Measurements from ENCODE around the gene CA6.
A peak's percentile ranks its signal among the peaks of the same experiment; 100 is the strongest.
"Not testable (repeated sequence)": the region's sequence is repeated elsewhere in the genome, so short reads cannot be mapped to it uniquely, and the experiment has no call there.

Gene CA6

DNA sequence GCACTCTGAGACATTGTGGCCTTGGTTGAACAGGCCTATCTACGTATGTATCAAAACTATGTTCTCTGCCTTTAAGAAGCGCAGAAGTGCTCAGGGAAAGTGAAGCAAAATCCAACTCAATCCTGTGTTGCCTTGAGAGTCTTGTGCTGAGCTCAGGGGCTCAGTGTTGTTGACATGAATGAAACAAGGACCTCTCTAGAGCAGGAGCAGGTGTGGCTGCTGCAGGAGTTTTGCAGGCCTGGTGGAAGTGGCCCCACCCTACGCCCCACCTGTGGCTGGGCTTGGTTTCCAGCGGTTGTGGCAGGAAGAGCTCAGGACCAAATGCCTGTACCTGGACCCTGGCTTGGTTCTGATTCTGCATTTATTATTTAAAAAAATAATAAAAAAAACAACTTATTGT is 20.9 kb downstream of the CA6 start:
- Histone ChIP-seq H3K4me2 (ENCODE audit: low read depth, low read length) (no peak overlapping the region), H3F3A (ENCODE audit: insufficient read depth, low read length) (no peaks in the 10 kb centered on the region), H3K79me2 (ENCODE audit: low read length) (no peaks in the 10 kb centered on the region), H3K9me3 (replicated peaks; ENCODE audit: insufficient read depth, low read length) (no peaks in the 10 kb centered on the region), H3K4me1 (ENCODE audit: low read length) (0 out of 2 replicates have a peak, but pooled peaks cover 3% of the 10 kb centered on the region), H3K4me3 (ENCODE audit: low read length) (no peak overlapping the region), H2AFZ (ENCODE audit: low read length) (no peak overlapping the region), H3K27me3 (replicated peaks; ENCODE audit: insufficient read depth, low read length) (peaks cover 11% of the 10 kb centered on the region), H3K27ac (ENCODE audit: low read length) (no peak overlapping the region), H4K20me1 (ENCODE audit: insufficient read depth, low read length) (no peaks in the 10 kb centered on the region), H3K9ac (ENCODE audit: low read length) (no peak overlapping the region), H3K36me3 (replicated peaks; ENCODE audit: insufficient read depth, low read length) (no peaks in the 10 kb centered on the region), H3K9me2 (replicated peaks; ENCODE audit: insufficient read depth, low read length) (no peaks in the 10 kb centered on the region)
- DNase-seq: no peak
- no peak for TF ChIP-seq EZH2phosphoT487 (IDR thresholded peaks at IDR 0.05; ENCODE audit: low read length)
- no peak for TF ChIP-seq EZH2 (optimal IDR thresholded peaks at IDR 0.05; ENCODE audit: low read depth, low read length)
- TF ChIP-seq, protein P1, sequence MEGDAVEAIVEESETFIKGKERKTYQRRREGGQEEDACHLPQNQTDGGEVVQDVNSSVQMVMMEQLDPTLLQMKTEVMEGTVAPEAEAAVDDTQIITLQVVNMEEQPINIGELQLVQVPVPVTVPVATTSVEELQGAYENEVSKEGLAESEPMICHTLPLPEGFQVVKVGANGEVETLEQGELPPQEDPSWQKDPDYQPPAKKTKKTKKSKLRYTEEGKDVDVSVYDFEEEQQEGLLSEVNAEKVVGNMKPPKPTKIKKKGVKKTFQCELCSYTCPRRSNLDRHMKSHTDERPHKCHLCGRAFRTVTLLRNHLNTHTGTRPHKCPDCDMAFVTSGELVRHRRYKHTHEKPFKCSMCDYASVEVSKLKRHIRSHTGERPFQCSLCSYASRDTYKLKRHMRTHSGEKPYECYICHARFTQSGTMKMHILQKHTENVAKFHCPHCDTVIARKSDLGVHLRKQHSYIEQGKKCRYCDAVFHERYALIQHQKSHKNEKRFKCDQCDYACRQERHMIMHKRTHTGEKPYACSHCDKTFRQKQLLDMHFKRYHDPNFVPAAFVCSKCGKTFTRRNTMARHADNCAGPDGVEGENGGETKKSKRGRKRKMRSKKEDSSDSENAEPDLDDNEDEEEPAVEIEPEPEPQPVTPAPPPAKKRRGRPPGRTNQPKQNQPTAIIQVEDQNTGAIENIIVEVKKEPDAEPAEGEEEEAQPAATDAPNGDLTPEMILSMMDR (IDR thresholded peaks at IDR 0.05; ENCODE audit: low read length): no peak

- H3K4me3 ChIP-seq (ENCODE audit: low read length); H3K9ac ChIP-seq (ENCODE audit: low read length); H3K27me3 ChIP-seq (replicated peaks; ENCODE audit: insufficient read depth, low read length); H3K79me2 ChIP-seq (ENCODE audit: low read length); H2AFZ ChIP-seq (ENCODE audit: low read length); H3K4me1 ChIP-seq (ENCODE audit: low read length); H3K9me3 ChIP-seq (replicated peaks; ENCODE audit: insufficient read depth, low read length); H3K4me2 ChIP-seq (ENCODE audit: low read depth, low read length); H3K9me2 ChIP-seq (replicated peaks; ENCODE audit: insufficient read depth, low read length); H4K20me1 ChIP-seq (ENCODE audit: insufficient read depth, low read length); H3K36me3 ChIP-seq (replicated peaks; ENCODE audit: insufficient read depth, low read length); DNase-seq; H3K27ac ChIP-seq (ENCODE audit: low read length); H3F3A ChIP-seq (ENCODE audit: insufficient read depth, low read length): not testable (repeated sequence)
Observed at GRCh38 chr1:8968902-8969301, 23.2 kb downstream of the CA6 start.

DNA sequence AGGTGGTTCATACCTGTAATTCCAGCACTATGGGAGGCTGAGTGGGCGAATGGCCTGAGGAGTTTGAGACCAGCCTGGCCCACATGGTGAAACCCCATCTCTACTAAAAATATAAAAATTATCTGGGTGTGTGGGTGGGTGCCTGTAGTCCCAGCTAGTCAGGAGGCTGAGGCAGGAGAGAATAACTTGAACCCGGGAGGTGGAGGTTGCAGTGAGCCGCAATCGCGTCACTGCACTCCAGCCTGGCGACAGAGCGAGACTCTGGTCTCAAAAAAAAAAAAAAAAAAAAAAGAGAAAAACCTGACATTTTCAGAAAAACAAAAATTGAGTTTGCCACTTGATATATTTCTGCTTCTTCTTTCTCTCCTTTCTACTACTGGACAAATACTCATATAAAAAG is 24.3 kb downstream of the CA6 start:
- TF ChIP-seq, protein P1 (IDR thresholded peaks at IDR 0.05; ENCODE audit: low read length): no peak
- TF ChIP-seq EZH2phosphoT487 (IDR thresholded peaks at IDR 0.05; ENCODE audit: low read length): no peak
- no peak for TF ChIP-seq EZH2 (optimal IDR thresholded peaks at IDR 0.05; ENCODE audit: low read depth, low read length)
- peaks cover 6% of the 10 kb centered on the region for H3K27me3 ChIP-seq (replicated peaks; ENCODE audit: insufficient read depth, low read length)
- no peak overlapping the region for H3K27ac ChIP-seq (ENCODE audit: low read length)

DNA sequence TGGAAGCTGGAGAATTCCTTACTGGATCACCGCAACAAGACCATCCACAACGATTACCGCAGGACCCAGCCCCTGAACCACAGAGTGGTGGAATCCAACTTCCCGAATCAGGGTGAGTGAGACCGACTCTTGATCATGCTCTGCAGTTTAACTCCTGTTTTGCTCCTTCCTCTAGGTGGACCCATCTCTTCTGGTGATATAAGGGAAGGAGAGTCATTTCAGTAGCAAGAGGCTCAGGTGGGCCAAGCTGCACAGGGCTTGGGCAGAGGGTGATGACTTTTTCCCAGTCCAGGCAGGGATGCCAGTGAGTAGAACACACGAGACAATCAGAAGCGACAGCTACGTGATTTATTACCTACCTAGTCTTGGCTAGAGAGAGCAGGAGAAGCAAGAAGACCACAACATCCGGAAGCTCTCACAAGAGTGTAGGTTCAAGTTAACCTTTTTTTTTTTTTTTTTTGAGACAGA is 25.2 kb downstream of the CA6 start:
- no peak overlapping the region for H3K4me3 ChIP-seq (ENCODE audit: low read length)
- H3K79me2 ChIP-seq (ENCODE audit: low read length): no peaks in the 10 kb centered on the region
- peak; percentile 66 for DNase-seq
- H3K27ac ChIP-seq (ENCODE audit: low read length): no peak overlapping the region
- H3K9me2 ChIP-seq (replicated peaks; ENCODE audit: insufficient read depth, low read length): no peaks in the 10 kb centered on the region
- H3K36me3 ChIP-seq (replicated peaks; ENCODE audit: insufficient read depth, low read length): no peaks in the 10 kb centered on the region
- no peaks in the 10 kb centered on the region for H3K9me3 ChIP-seq (replicated peaks; ENCODE audit: insufficient read depth, low read length)
- no peaks in the 10 kb centered on the region for H3F3A ChIP-seq (ENCODE audit: insufficient read depth, low read length)
- no peak overlapping the region for H3K9ac ChIP-seq (ENCODE audit: low read length)
- H4K20me1 ChIP-seq (ENCODE audit: insufficient read depth, low read length): no peaks in the 10 kb centered on the region
- peak overlapping the region; percentile 41; the same call in 1 of the 2 replicates for H2AFZ ChIP-seq (ENCODE audit: low read length)
- H3K4me1 ChIP-seq (ENCODE audit: low read length): 0 out of 2 replicates have a peak, but pooled peaks cover 3% of the 10 kb centered on the region
- H3K4me2 ChIP-seq (ENCODE audit: low read depth, low read length): peak overlapping the region; percentile 26; the same call in 1 of the 2 replicates
- peaks cover 6% of the 10 kb centered on the region for H3K27me3 ChIP-seq (replicated peaks; ENCODE audit: insufficient read depth, low read length)
- no peak for TF ChIP-seq EZH2 (optimal IDR thresholded peaks at IDR 0.05; ENCODE audit: low read depth, low read length)
- TF ChIP-seq EZH2phosphoT487 (IDR thresholded peaks at IDR 0.05; ENCODE audit: low read length): no peak
- TF ChIP-seq, protein P1 (IDR thresholded peaks at IDR 0.05; ENCODE audit: low read length): no peak

More for the DNA sequence above, 24.3 kb downstream of the CA6 start:
- Histone ChIP-seq H3K4me2 (ENCODE audit: low read depth, low read length) (no peak overlapping the region), H4K20me1 (ENCODE audit: insufficient read depth, low read length) (no peaks in the 10 kb centered on the region), H2AFZ (ENCODE audit: low read length) (no peak overlapping the region), H3F3A (ENCODE audit: insufficient read depth, low read length) (no peaks in the 10 kb centered on the region), H3K36me3 (replicated peaks; ENCODE audit: insufficient read depth, low read length) (no peaks in the 10 kb centered on the region), H3K79me2 (ENCODE audit: low read length) (no peaks in the 10 kb centered on the region), H3K4me3 (ENCODE audit: low read length) (no peak overlapping the region), H3K4me1 (ENCODE audit: low read length) (0 out of 2 replicates have a peak, but pooled peaks cover 3% of the 10 kb centered on the region), H3K9me2 (replicated peaks; ENCODE audit: insufficient read depth, low read length) (no peaks in the 10 kb centered on the region), H3K9me3 (replicated peaks; ENCODE audit: insufficient read depth, low read length) (no peaks in the 10 kb centered on the region), H3K9ac (ENCODE audit: low read length) (no peak overlapping the region)
- DNase-seq: no peak

All from MM.1S (cell line).